Measurements from ENCODE around the gene SSH2. TPM values are rescaled to one million over a fixed set of nuclear protein-coding genes. Genes with fewer than 3 reads are reported as not detected.

Gene SSH2
- total and polyA plus RNA-seq, 2 donors (not counting 1 experiment from before 2014, with no cell fraction given), result 51.5 to 183 TPM

GRCh38 chr17:29833801-29834200 is 96.2 kb downstream of the SSH2 start:
- no peaks in the 10 kb centered on the region for H3K27me3 Mint-ChIP-seq
- H3K4me1 Mint-ChIP-seq, result peaks cover 26% of the 10 kb centered on the region
- Histone ChIP-seq H3K27ac (ENCODE audit: low read length in 2 of 2) (no peak overlapping the region), H3K79me2 (ENCODE audit: control insufficient read depth, insufficient read depth, low read length) (peaks cover 6% of the 10 kb centered on the region), H3K36me3 (replicated peaks in 1 of 2; ENCODE audit: control extremely low read depth in 1 of 2, control insufficient read depth in 1 of 2, extremely low read depth in 1 of 2, insufficient read depth in 2 of 2, low read length in 1 of 2) (no peaks in the 10 kb centered on the region), H3K27me3 (replicated peaks in 1 of 4; ENCODE audit: control extremely low read depth in 1 of 4, control insufficient read depth in 3 of 4, insufficient read depth in 4 of 4, low read length in 3 of 4) (no peaks in the 10 kb centered on the region), H4K20me1 (ENCODE audit: control insufficient read depth, insufficient read depth, low read length, poor library complexity, severe bottlenecking) (no peaks in the 10 kb centered on the region), H3K9ac (ENCODE audit: low read length) (no peak overlapping the region), H3K4me2 (replicated peaks; ENCODE audit: low read depth, low read length, poor library complexity, severe bottlenecking) (no peak overlapping the region), H2AFZ (ENCODE audit: insufficient read depth, low read depth, low read length, poor library complexity, severe bottlenecking) (no peak overlapping the region), H3K4me3 (ENCODE audit: control extremely low read depth in 1 of 5, extremely low read depth in 1 of 5, insufficient read depth in 1 of 5, low read depth in 2 of 5, low read length in 4 of 5) (no peak overlapping the region), H3K9me3 (ENCODE audit: control extremely low read depth in 1 of 3, control insufficient read depth in 2 of 3, insufficient read depth in 1 of 3, low read length in 2 of 3) (no peaks in the 10 kb centered on the region), H3K4me1 (ENCODE audit: control insufficient read depth in 2 of 2, insufficient read depth in 2 of 2, low read length in 2 of 2) (peaks cover 0 to 6% of the 10 kb centered on the region in 2 donors)
- intact Hi-C loops (cut with micrococcal nuclease), result no loop called here
- no peak overlapping the region for H3K27ac Mint-ChIP-seq
- ATAC-seq (ENCODE audit: low read depth) (no peak), DNase-seq (no peak)
- POLR2A ChIA-PET, result no interaction called here
- no CpG with 5 or more reads among the region's 1 CpG for WGBS (ENCODE audit: insufficient coverage)
- H3K4me3 Mint-ChIP-seq, result no peak overlapping the region
- TF ChIP-seq, protein P1, sequence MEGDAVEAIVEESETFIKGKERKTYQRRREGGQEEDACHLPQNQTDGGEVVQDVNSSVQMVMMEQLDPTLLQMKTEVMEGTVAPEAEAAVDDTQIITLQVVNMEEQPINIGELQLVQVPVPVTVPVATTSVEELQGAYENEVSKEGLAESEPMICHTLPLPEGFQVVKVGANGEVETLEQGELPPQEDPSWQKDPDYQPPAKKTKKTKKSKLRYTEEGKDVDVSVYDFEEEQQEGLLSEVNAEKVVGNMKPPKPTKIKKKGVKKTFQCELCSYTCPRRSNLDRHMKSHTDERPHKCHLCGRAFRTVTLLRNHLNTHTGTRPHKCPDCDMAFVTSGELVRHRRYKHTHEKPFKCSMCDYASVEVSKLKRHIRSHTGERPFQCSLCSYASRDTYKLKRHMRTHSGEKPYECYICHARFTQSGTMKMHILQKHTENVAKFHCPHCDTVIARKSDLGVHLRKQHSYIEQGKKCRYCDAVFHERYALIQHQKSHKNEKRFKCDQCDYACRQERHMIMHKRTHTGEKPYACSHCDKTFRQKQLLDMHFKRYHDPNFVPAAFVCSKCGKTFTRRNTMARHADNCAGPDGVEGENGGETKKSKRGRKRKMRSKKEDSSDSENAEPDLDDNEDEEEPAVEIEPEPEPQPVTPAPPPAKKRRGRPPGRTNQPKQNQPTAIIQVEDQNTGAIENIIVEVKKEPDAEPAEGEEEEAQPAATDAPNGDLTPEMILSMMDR (IDR thresholded peaks at IDR 0.05), result no peak
- no peak for TF ChIP-seq EZH2 (IDR thresholded peaks at IDR 0.05; ENCODE audit: borderline replicate concordance, insufficient read depth, low read depth, low read length, poor library complexity, severe bottlenecking)
- CTCF ChIA-PET, result no interaction called here
- H3K9me3 Mint-ChIP-seq (ENCODE audit: insufficient read depth), result no peaks in the 10 kb centered on the region

DNA sequence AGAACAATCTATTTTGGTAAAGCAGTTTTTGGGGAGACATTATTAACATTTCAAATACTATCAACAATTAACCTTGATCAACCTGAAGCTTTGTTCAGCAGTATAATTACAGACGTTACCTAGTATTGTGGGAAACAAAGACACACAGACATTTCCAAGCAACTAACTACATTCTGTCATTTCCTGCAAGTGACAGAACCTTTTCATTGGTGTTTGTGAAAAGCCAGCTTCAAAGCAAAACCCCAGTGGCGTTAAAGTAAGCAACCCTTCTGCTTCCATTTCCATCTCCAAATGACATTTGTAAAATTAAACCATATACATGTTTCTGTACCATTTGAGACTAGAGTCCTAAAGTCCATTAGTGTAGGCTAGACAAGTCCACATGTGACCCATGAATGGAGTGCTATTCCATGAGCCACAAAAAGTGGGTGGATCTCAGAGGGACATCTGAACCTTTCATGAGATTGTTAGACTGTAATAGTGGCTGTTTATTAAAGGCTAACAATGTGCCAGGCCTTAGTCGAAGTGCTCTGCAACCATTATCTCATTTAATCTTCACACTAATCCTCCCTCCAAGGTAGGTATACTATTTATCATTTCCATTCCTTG is 101.2 kb downstream of the SSH2 start:
- DNase-seq, result no peak
- no peak overlapping the region for H3K27ac Mint-ChIP-seq

More for the DNA sequence above, 101.2 kb downstream of the SSH2 start:
- Histone ChIP-seq H3K9ac (ENCODE audit: low read length) (no peak overlapping the region), H3K4me3 (ENCODE audit: control extremely low read depth in 1 of 5, extremely low read depth in 1 of 5, insufficient read depth in 1 of 5, low read depth in 2 of 5, low read length in 4 of 5) (no peak overlapping the region), H3K79me2 (ENCODE audit: control insufficient read depth, insufficient read depth, low read length) (peaks cover 2% of the 10 kb centered on the region), H3K27ac (ENCODE audit: low read length in 2 of 2) (no peak overlapping the region), H3K36me3 (replicated peaks in 1 of 2; ENCODE audit: control extremely low read depth in 1 of 2, control insufficient read depth in 1 of 2, extremely low read depth in 1 of 2, insufficient read depth in 2 of 2, low read length in 1 of 2) (peaks cover 0 to 2% of the 10 kb centered on the region in 2 experiments), H4K20me1 (ENCODE audit: control insufficient read depth, insufficient read depth, low read length, poor library complexity, severe bottlenecking) (no peaks in the 10 kb centered on the region), H3K4me1 (ENCODE audit: control insufficient read depth in 2 of 2, insufficient read depth in 2 of 2, low read length in 2 of 2) (peaks cover 0 to 6% of the 10 kb centered on the region in 2 donors), H3K27me3 (replicated peaks in 1 of 4; ENCODE audit: control extremely low read depth in 1 of 4, control insufficient read depth in 3 of 4, insufficient read depth in 4 of 4, low read length in 3 of 4) (no peaks in the 10 kb centered on the region), H3K4me2 (replicated peaks; ENCODE audit: low read depth, low read length, poor library complexity, severe bottlenecking) (no peak overlapping the region), H2AFZ (ENCODE audit: insufficient read depth, low read depth, low read length, poor library complexity, severe bottlenecking) (no peak overlapping the region), H3K9me3 (ENCODE audit: control extremely low read depth in 1 of 3, control insufficient read depth in 2 of 3, insufficient read depth in 1 of 3, low read length in 2 of 3) (no peaks in the 10 kb centered on the region)
- WGBS (ENCODE audit: insufficient coverage), result no CpG with 5 or more reads among the region's 3 CpGs
- no peaks in the 10 kb centered on the region for H3K27me3 Mint-ChIP-seq
- no peaks in the 10 kb centered on the region for H3K9me3 Mint-ChIP-seq (ENCODE audit: insufficient read depth)
- TF ChIP-seq EZH2 (IDR thresholded peaks at IDR 0.05; ENCODE audit: borderline replicate concordance, insufficient read depth, low read depth, low read length, poor library complexity, severe bottlenecking), result no peak
- TF ChIP-seq, protein P1 (IDR thresholded peaks at IDR 0.05), result no peak
- POLR2A ChIA-PET, result no interaction called here
- CTCF ChIA-PET, result interaction anchor here (1.3 kb wide), 1 partner anchor 19 kb away, joined by 3 read pairs; no protein-coding TSS in a partner anchor
- H3K4me3 Mint-ChIP-seq, result no peak overlapping the region
- peaks cover 12% of the 10 kb centered on the region for H3K4me1 Mint-ChIP-seq
- no peak for ATAC-seq (ENCODE audit: low read depth)
- intact Hi-C loops (cut with micrococcal nuclease), result no loop called here

Data from B cell (primary cell).